HEK293 (cell line): ENCODE data around the gene GJB4.

ENCODE experiments used
- CTCF ChIA-PET: fragments of 350-600 bp; formaldehyde crosslinking; extraction: SDS; loops from one replicate; lab custom pipeline; 2021; ENCODE audit warnings: antibody characterized with exemption; lab: Yijun Ruan, JAX
- POLR2A ChIA-PET: fragments of 300-600 bp; formaldehyde crosslinking; extraction: SDS; loops from one replicate; lab custom pipeline; 2020; ENCODE audit warnings: antibody characterized with exemption, inconsistent platforms; lab: Yijun Ruan, JAX
- H3K27ac ChIP-seq: fragments of 200-500 bp; sonication (Bioruptor generic); 2 replicates; pipeline ENCODE4 v1.5.1; 2014; ENCODE audit warnings: low read depth, low read length, control low read depth, inconsistent platforms; ENCODE audit errors: extremely low read depth
- H3K36me3 ChIP-seq, 2 experiments: fragments of 200-500 bp in 1 of 2; sonication (Bioruptor generic) in 1 of 2; 1 replicate in 1 of 2; 2 replicates in 1 of 2; pipeline ENCODE4 v1.5.1; 2014 to 2017; ENCODE audit warnings: inconsistent platforms in 2 of 2, low read length in 2 of 2; ENCODE audit not compliant: control insufficient read depth in 2 of 2, insufficient read depth in 1 of 2
- H3K4me1 ChIP-seq: fragments of 200-500 bp; sonication (Bioruptor generic); 2 replicates; pipeline ENCODE4 v1.5.1; 2014; ENCODE audit warnings: mild to moderate bottlenecking, low read length, inconsistent platforms; ENCODE audit not compliant: control insufficient read depth, insufficient read depth
- H3K4me3 ChIP-seq: 2 replicates; pipeline ENCODE4 v1.5.1; 2011; ENCODE audit warnings: low read depth, mild to moderate bottlenecking, control low read depth, low read length, moderate library complexity
- H3K9me3 ChIP-seq: fragments of 200-500 bp; sonication (Bioruptor generic); 2 replicates; pipeline ENCODE4 v1.5.1; 2014; ENCODE audit warnings: low read depth, low read length, inconsistent platforms; ENCODE audit not compliant: control insufficient read depth, insufficient read depth
- ATF2 ChIP-seq: fragments of 450-650 bp; formaldehyde crosslinking; IDR thresholded peaks from 2 replicates; pipeline ENCODE4 v1.5.1; 2016; ENCODE audit warnings: missing biosample characterization, missing genetic modification characterization, low read depth
- KLF9 ChIP-seq: fragments of 450-650 bp; formaldehyde crosslinking; IDR thresholded peaks from 2 replicates; pipeline ENCODE4 v1.5.1; 2016; ENCODE audit warnings: missing biosample characterization, missing genetic modification characterization, low read depth
- SETDB1 ChIP-seq: IDR thresholded peaks from one replicate; pipeline ENCODE4 v1.6.1; 2017; ENCODE audit warnings: mild to moderate bottlenecking, low read length, moderate library complexity, mixed read lengths; ENCODE audit not compliant: insufficient read length
- SP2 ChIP-seq: fragments of 450-650 bp; formaldehyde crosslinking; IDR thresholded peaks from 2 replicates; pipeline ENCODE4 v1.5.1; 2016; ENCODE audit warnings: missing biosample characterization, missing genetic modification characterization
- ZIC2 ChIP-seq: fragments of 450-650 bp; formaldehyde crosslinking; IDR thresholded peaks from 2 replicates; pipeline ENCODE4 v1.5.1; 2016; ENCODE audit warnings: missing biosample characterization, missing genetic modification characterization
- ZNF133 ChIP-seq: fragments of 450-650 bp; formaldehyde crosslinking; IDR thresholded peaks from 2 replicates; pipeline ENCODE4 v1.5.1; 2016; ENCODE audit warnings: missing biosample characterization, missing genetic modification characterization
- ZNF223 ChIP-seq: fragments of 450-650 bp; formaldehyde crosslinking; IDR thresholded peaks from 2 replicates; pipeline ENCODE4 v1.5.1; 2016; ENCODE audit warnings: missing biosample characterization, missing genetic modification characterization
- ZNF311 ChIP-seq: fragments of 450-650 bp; formaldehyde crosslinking; IDR thresholded peaks from 2 replicates; pipeline ENCODE4 v1.5.1; 2017; ENCODE audit warnings: missing biosample characterization, missing genetic modification characterization, borderline replicate concordance
- ZNF510 ChIP-seq: fragments of 450-650 bp; formaldehyde crosslinking; IDR thresholded peaks from 2 replicates; pipeline ENCODE4 v1.5.1; 2018; ENCODE audit warnings: mild to moderate bottlenecking, missing genetic modification characterization, missing biosample characterization; ENCODE audit not compliant: insufficient replicate concordance
- ZNF664 ChIP-seq: fragments of 450-650 bp; formaldehyde crosslinking; IDR thresholded peaks from 2 replicates; pipeline ENCODE4 v1.5.1; 2016; ENCODE audit warnings: missing biosample characterization, missing genetic modification characterization
- ZNF670 ChIP-seq: fragments of 450-650 bp; formaldehyde crosslinking; IDR thresholded peaks from 2 replicates; pipeline ENCODE4 v1.5.1; 2016; ENCODE audit warnings: missing biosample characterization, missing genetic modification characterization, low read depth
- ZNF747 ChIP-seq: fragments of 450-650 bp; formaldehyde crosslinking; IDR thresholded peaks from 2 replicates; pipeline ENCODE4 v1.5.1; 2016; ENCODE audit warnings: missing biosample characterization, missing genetic modification characterization
- ZNF768 ChIP-seq: fragments of 450-650 bp; formaldehyde crosslinking; IDR thresholded peaks from 2 replicates; pipeline ENCODE4 v1.5.1; 2018; ENCODE audit warnings: missing biosample characterization, mild to moderate bottlenecking, missing genetic modification characterization
- ZSCAN23 ChIP-seq: fragments of 450-650 bp; formaldehyde crosslinking; IDR thresholded peaks from 2 replicates; pipeline ENCODE4 v1.5.1; 2016; ENCODE audit warnings: missing biosample characterization, missing genetic modification characterization
- TF ChIP-seq, protein P1 (sequence below): fragments of 450-650 bp; formaldehyde crosslinking; IDR thresholded peaks from 2 replicates; pipeline ENCODE4 v1.5.1; 2016; ENCODE audit warnings: missing biosample characterization, missing genetic modification characterization
- TF ChIP-seq, protein P2 (sequence below): fragments of 450-650 bp; formaldehyde crosslinking; optimal IDR thresholded peaks from 2 replicates; pipeline ENCODE3; 2016; ENCODE audit warnings: missing biosample characterization, mild to moderate bottlenecking, missing genetic modification characterization
- TF ChIP-seq, protein P3 (sequence below): fragments of 450-650 bp; formaldehyde crosslinking; IDR thresholded peaks from 2 replicates; pipeline ENCODE4 v1.5.1; 2017; ENCODE audit warnings: missing biosample characterization, missing genetic modification characterization

Gene GJB4

GRCh38 chr1:34746785-34747637 lies 12.5 kb upstream of the GJB4 start:
- Histone ChIP-seq H3K36me3 (no peaks in the 10 kb centered on the region), H3K4me3 (no peak overlapping the region), H3K27ac (no peak overlapping the region), H3K4me1 (no peaks in the 10 kb centered on the region)
- CTCF ChIA-PET = interaction anchor here (0.6 to 0.8 kb wide), 2 partner anchors 16 to 151 kb away, joined by 3 to 5 read pairs; no protein-coding TSS in a partner anchor
- TF ChIP-seq ZNF768 (tag by site-specific recombination) (peak; percentile 55; the same call in 1 of the 2 replicates), ZNF311 (tag by site-specific recombination) (no peak)
- TF ChIP-seq, all 188 proteins: peak for 1
- POLR2A ChIA-PET = no interaction called here
- no peaks in the 10 kb centered on the region for H3K9me3 ChIP-seq

DNA sequence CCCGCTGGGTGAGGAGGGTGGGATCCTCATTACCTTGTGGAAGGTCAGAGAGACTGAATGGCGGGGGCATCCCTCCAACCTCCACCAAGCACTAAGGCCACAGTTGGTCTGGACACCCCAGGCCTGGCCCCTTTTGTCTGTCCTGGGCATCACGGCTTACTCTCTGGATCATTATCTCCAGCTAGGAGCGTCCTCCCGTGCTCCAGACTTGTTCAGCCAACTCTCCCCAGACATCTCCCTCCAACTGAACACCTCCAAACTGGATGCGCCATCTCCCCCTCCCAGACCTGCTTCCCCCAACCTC lies 11.9 kb upstream of the GJB4 start:
- TF ChIP-seq ZNF664 = no peak
- TF ChIP-seq ZSCAN23 (tag by site-specific recombination) = no peak
- no peak for TF ChIP-seq ZNF670 (tag by site-specific recombination)
- TF ChIP-seq SP2 (tag by site-specific recombination) = no peak
- no peak for TF ChIP-seq KLF9 (tag by site-specific recombination)
- no peak for TF ChIP-seq ATF2 (tag by site-specific recombination)
- no peak for TF ChIP-seq SETDB1
- TF ChIP-seq, protein P1, sequence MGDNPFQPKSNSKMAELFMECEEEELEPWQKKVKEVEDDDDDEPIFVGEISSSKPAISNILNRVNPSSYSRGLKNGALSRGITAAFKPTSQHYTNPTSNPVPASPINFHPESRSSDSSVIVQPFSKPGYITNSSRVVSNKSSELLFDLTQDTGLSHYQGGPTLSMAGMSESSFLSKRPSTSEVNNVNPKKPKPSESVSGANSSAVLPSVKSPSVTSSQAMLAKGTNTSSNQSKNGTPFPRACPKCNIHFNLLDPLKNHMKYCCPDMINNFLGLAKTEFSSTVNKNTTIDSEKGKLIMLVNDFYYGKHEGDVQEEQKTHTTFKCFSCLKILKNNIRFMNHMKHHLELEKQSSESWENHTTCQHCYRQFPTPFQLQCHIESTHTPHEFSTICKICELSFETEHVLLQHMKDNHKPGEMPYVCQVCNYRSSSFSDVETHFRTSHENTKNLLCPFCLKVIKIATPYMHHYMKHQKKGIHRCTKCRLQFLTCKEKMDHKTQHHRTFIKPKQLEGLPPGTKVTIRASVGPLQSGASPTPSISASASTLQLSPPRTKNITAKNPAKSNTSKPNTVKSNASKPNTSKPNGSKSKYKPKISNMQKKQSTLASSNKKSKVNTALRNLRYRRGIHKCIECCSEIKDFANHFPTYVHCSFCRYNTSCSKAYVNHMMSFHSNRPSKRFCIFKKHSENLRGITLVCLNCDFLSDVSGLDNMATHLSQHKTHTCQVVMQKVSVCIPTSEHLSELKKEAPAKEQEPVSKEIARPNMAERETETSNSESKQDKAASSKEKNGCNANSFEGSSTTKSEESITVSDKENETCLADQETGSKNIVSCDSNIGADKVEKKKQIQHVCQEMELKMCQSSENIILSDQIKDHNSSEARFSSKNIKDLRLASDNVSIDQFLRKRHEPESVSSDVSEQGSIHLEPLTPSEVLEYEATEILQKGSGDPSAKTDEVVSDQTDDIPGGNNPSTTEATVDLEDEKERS (tag by site-specific recombination) = no peak
- TF ChIP-seq, protein P2, sequence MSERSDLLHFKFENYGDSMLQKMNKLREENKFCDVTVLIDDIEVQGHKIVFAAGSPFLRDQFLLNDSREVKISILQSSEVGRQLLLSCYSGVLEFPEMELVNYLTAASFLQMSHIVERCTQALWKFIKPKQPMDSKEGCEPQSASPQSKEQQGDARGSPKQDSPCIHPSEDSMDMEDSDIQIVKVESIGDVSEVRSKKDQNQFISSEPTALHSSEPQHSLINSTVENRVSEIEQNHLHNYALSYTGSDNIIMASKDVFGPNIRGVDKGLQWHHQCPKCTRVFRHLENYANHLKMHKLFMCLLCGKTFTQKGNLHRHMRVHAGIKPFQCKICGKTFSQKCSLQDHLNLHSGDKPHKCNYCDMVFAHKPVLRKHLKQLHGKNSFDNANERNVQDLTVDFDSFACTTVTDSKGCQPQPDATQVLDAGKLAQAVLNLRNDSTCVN (tag by site-specific recombination) = no peak
- TF ChIP-seq ZNF510 (tag by site-specific recombination) = no peak
- TF ChIP-seq, protein P3, sequence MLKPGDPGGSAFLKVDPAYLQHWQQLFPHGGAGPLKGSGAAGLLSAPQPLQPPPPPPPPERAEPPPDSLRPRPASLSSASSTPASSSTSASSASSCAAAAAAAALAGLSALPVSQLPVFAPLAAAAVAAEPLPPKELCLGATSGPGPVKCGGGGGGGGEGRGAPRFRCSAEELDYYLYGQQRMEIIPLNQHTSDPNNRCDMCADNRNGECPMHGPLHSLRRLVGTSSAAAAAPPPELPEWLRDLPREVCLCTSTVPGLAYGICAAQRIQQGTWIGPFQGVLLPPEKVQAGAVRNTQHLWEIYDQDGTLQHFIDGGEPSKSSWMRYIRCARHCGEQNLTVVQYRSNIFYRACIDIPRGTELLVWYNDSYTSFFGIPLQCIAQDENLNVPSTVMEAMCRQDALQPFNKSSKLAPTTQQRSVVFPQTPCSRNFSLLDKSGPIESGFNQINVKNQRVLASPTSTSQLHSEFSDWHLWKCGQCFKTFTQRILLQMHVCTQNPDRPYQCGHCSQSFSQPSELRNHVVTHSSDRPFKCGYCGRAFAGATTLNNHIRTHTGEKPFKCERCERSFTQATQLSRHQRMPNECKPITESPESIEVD (tag by site-specific recombination) = no peak
- TF ChIP-seq ZNF747 (tag by site-specific recombination) = no peak
- TF ChIP-seq ZIC2 (tag by site-specific recombination) = no peak
- TF ChIP-seq ZNF223 (tag by site-specific recombination) = no peak
- no peak for TF ChIP-seq ZNF133 (tag by site-specific recombination)
- TF ChIP-seq, all 188 proteins: peak for 0
- POLR2A ChIA-PET = no interaction called here
- CTCF ChIA-PET = no interaction called here
- Histone ChIP-seq H3K4me1 (no peaks in the 10 kb centered on the region), H3K9me3 (no peaks in the 10 kb centered on the region), H3K4me3 (no peak overlapping the region), H3K36me3 (no peaks in the 10 kb centered on the region), H3K27ac (no peak overlapping the region)
